ENCODE data around the gene DENND2A.
"Not testable (repeated sequence)": the region's sequence is repeated elsewhere in the genome, so short reads cannot be mapped to it uniquely, and the experiment has no call there.

Gene DENND2A

DNA sequence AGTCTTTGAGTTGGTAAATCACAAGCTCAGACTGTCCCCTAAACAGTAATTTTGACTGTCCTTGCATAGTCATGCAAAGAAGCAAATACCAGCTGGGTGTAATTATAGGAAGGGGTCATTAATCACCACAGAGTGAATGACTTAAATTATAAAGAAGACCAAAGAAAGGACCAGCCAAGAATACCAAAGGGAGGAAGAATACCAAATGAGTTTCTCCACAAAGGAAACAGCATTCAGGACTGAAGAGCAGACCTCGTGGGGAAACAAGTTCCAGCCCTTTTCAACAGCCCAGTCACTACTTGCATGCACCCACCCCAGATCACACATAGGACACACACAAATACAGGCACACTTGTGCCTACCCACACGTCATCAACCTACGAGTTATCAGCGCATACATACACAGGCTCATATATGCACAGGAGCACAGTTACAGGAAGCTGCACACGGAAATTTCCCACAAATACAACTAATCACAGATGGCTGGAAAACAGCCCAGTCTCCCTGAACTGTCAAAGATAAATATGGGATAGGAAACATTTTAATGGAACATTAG lies 77.6 kb downstream of the DENND2A start:
- no peaks in the 10 kb centered on the region for H3K79me2 ChIP-seq (ENCODE audit: control insufficient read depth, insufficient read depth, low read length, unreplicated experiment)
- no peaks in the 10 kb centered on the region for H3K27me3 ChIP-seq (ENCODE audit: insufficient read depth, low read length)
- H3K36me3 ChIP-seq (ENCODE audit: insufficient read depth, low read length) = no peaks in the 10 kb centered on the region
- peaks cover 16% of the 10 kb centered on the region for H3K4me1 ChIP-seq (ENCODE audit: control insufficient read depth, insufficient read depth, low read length, unreplicated experiment)
- no peak overlapping the region for H3K4me3 ChIP-seq (ENCODE audit: low read depth, low read length)
- no peak overlapping the region for H2AFZ ChIP-seq (ENCODE audit: low read length, unreplicated experiment)
- no peak overlapping the region for H3K27ac ChIP-seq (ENCODE audit: low read depth, low read length)

DNA sequence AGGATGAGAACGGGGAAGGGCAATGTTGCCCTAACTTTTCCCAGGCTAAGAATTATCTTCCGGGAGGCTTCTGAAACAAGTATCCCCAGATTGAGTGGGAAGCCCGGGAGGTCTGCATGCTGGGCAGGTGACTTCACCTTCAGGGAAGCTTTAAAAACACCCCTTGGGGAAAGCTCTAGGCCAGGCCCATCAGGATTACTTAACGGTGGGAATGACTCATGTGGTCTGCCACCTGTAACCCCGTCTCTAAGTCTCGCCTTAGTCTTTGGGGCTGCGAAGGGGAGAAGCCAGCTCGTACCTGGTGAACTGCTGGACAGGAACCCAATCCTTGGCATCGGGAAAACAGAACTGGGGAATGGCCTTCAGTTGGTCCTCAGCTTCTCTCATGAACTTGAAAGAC lies 81.2 kb downstream of the DENND2A start:
- Histone ChIP-seq H3K27me3 (ENCODE audit: insufficient read depth, low read length) (no peaks in the 10 kb centered on the region), H3K27ac (ENCODE audit: low read depth, low read length) (no peak overlapping the region), H3K36me3 (ENCODE audit: insufficient read depth, low read length) (no peaks in the 10 kb centered on the region), H3K4me3 (ENCODE audit: low read depth, low read length) (no peak overlapping the region), H2AFZ (ENCODE audit: low read length, unreplicated experiment) (no peak overlapping the region), H3K4me1 (ENCODE audit: control insufficient read depth, insufficient read depth, low read length, unreplicated experiment) (no peaks in the 10 kb centered on the region), H3K79me2 (ENCODE audit: control insufficient read depth, insufficient read depth, low read length, unreplicated experiment) (no peaks in the 10 kb centered on the region)

DNA sequence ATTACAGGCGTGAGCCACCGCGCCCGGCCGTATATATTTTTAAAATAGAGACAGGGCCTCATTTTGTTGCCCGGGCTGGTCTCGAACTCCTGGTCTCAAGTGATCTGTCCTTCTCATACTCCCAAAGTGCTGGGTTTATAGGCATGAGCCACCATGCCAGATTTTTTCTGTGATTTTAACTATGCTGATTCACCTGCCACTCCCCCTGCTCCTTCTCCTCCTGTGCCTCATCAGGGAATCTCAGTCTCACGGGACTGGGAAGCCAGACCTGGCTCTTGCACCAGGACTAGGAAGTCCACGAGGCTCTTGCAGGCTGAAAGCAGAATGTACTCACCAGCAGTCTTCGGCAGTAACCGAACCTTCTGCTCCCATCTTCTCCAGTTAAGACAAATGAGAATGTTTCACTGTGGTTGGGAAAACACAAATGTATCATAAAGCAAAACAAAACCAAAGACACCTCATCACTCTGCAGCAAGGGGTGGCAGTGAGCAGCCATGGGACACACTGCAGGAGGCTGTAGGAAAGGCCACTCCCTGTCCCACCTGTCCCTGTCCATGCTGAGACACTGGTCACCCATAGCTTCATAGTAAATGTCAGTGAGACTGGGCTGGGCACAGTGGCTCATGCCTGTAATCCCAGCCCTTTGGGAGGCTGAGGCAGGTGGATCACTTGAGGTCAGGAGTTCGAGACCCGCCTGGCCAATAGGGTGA lies 82.6 kb downstream of the DENND2A start:
- H3K27me3 ChIP-seq (ENCODE audit: insufficient read depth, low read length) = no peaks in the 10 kb centered on the region
- no peak overlapping the region for H3K4me3 ChIP-seq (ENCODE audit: low read depth, low read length)
- no peak overlapping the region for H3K27ac ChIP-seq (ENCODE audit: low read depth, low read length)
- H2AFZ ChIP-seq (ENCODE audit: low read length, unreplicated experiment) = no peak overlapping the region
- H3K79me2 ChIP-seq (ENCODE audit: control insufficient read depth, insufficient read depth, low read length, unreplicated experiment) = no peaks in the 10 kb centered on the region
- H3K4me1 ChIP-seq (ENCODE audit: control insufficient read depth, insufficient read depth, low read length, unreplicated experiment) = no peaks in the 10 kb centered on the region
- H3K36me3 ChIP-seq (ENCODE audit: insufficient read depth, low read length) = no peaks in the 10 kb centered on the region

DNA sequence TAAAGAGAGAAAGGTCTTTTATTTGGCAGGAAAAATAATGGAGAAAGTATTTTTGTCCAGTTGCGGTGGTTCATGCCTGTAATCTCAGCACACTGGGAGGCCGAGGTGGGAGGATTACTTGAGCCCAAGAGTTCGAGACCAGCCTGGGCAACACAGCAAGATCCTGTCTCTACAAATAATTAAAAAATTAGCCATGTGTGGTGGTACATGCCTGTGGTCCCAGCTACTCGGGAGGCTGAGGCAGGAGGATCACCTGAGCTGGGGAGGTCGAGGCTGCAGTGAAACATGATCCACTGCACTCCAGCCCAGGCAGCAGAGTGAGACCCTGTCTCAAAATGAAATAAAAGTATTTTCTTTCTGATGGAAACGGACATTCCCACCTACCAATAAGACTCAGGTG lies 83.5 kb downstream of the DENND2A start:
- H3K27me3 ChIP-seq (ENCODE audit: insufficient read depth, low read length) = no peaks in the 10 kb centered on the region
- H3K4me1 ChIP-seq (ENCODE audit: control insufficient read depth, insufficient read depth, low read length, unreplicated experiment) = no peaks in the 10 kb centered on the region
- H2AFZ ChIP-seq (ENCODE audit: low read length, unreplicated experiment) = no peak overlapping the region
- H3K4me3 ChIP-seq (ENCODE audit: low read depth, low read length) = no peak overlapping the region
- no peak overlapping the region for H3K27ac ChIP-seq (ENCODE audit: low read depth, low read length)
- no peaks in the 10 kb centered on the region for H3K79me2 ChIP-seq (ENCODE audit: control insufficient read depth, insufficient read depth, low read length, unreplicated experiment)
- no peaks in the 10 kb centered on the region for H3K36me3 ChIP-seq (ENCODE audit: insufficient read depth, low read length)

DNA sequence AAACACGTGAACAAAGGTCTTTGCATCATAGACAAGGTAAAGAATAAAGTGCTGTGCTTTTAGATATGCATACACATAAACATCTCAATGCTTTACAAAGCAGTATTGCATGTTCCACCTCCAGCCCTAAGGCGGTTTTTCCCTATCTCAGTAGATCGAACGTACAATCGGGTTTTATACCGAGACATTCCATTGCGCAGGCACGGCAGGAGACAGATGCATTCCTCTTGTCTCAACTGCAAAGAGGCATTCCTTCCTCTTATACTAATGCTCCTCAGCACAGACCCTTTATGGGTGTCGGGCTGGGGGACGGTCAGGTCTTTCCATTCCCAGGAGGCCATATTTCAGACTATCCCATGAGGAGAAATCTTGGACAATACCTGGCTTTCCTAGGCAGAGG lies 87.4 kb downstream of the DENND2A start:
- H3K27ac ChIP-seq (ENCODE audit: low read depth, low read length); H3K4me3 ChIP-seq (ENCODE audit: low read depth, low read length); H3K4me1 ChIP-seq (ENCODE audit: control insufficient read depth, insufficient read depth, low read length, unreplicated experiment); H3K79me2 ChIP-seq (ENCODE audit: control insufficient read depth, insufficient read depth, low read length, unreplicated experiment); H2AFZ ChIP-seq (ENCODE audit: low read length, unreplicated experiment); H3K27me3 ChIP-seq (ENCODE audit: insufficient read depth, low read length); H3K36me3 ChIP-seq (ENCODE audit: insufficient read depth, low read length): not testable (repeated sequence)

DNA sequence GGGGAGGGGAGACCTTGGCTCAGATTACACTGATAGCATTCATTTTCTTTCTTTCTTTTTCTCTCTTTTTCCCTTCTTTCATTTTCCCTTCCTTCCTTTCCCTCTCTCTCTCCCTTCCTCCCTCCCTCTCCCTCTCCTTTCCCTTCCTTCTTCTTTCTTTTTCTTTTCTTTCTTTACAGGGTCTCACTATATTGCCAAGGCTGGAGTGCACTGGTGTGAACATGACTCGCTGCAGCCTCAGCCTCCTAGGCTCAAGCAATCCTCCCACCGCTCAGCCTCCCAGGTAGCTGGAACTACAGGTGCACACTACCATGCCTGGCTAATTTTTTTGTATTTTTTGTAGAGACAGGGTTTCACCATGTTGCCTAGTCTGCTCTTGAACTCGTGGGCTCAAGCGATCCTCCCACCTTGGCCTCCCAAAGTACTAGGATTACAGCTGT lies 88.4 kb downstream of the DENND2A start:
- H3K27me3 ChIP-seq (ENCODE audit: insufficient read depth, low read length) = no peaks in the 10 kb centered on the region
- no peaks in the 10 kb centered on the region for H3K36me3 ChIP-seq (ENCODE audit: insufficient read depth, low read length)
- no peaks in the 10 kb centered on the region for H3K4me1 ChIP-seq (ENCODE audit: control insufficient read depth, insufficient read depth, low read length, unreplicated experiment)
- no peak overlapping the region for H3K27ac ChIP-seq (ENCODE audit: low read depth, low read length)
- H3K79me2 ChIP-seq (ENCODE audit: control insufficient read depth, insufficient read depth, low read length, unreplicated experiment) = no peaks in the 10 kb centered on the region
- H3K4me3 ChIP-seq (ENCODE audit: low read depth, low read length) = no peak overlapping the region
- no peak overlapping the region for H2AFZ ChIP-seq (ENCODE audit: low read length, unreplicated experiment)

DNA sequence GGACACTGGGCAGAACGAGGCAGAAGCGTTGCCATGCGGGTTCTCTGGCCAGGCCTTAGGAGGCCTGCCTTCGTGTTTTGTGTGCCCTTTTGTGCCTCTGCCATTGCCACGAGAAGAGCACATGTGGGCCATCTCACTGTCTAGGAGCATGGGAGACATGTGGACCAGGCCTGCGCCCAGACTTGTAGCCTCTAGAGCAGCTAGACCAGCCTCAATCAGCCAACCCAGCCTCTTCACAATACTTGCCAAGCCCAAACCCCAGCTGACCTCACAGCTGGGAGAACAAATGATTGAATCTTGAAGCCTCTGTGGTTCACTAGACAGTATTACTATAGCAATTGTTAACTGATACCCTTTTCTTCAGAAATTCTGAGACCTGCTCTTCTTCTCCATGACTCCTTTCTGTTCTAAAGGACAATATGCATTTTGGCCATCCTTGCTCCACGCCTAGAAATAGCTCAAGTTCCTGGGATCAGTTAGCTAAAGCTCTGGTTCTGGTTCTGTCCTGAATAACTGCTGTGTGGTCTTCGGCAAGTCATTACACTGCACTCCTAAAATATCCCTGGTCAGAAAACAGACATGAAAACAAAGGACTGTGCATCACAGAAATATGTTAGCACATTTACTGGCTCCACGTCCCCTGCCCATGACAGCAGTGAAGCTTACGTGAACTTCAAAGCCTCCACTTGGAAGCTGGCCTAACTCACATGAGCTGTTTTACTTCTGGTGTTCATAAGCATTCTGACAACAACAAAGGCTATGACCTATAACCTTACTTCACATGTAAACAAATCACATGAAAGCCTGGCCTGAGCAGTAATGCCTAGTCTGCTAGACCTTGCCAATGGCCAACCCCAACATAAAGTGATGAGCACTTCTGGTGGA lies 89.0 kb downstream of the DENND2A start:
- H2AFZ ChIP-seq (ENCODE audit: low read length, unreplicated experiment) = no peak overlapping the region
- no peaks in the 10 kb centered on the region for H3K27me3 ChIP-seq (ENCODE audit: insufficient read depth, low read length)
- no peak overlapping the region for H3K4me3 ChIP-seq (ENCODE audit: low read depth, low read length)
- H3K36me3 ChIP-seq (ENCODE audit: insufficient read depth, low read length) = no peaks in the 10 kb centered on the region
- no peak overlapping the region for H3K27ac ChIP-seq (ENCODE audit: low read depth, low read length)
- no peaks in the 10 kb centered on the region for H3K79me2 ChIP-seq (ENCODE audit: control insufficient read depth, insufficient read depth, low read length, unreplicated experiment)
- no peaks in the 10 kb centered on the region for H3K4me1 ChIP-seq (ENCODE audit: control insufficient read depth, insufficient read depth, low read length, unreplicated experiment)

DNA sequence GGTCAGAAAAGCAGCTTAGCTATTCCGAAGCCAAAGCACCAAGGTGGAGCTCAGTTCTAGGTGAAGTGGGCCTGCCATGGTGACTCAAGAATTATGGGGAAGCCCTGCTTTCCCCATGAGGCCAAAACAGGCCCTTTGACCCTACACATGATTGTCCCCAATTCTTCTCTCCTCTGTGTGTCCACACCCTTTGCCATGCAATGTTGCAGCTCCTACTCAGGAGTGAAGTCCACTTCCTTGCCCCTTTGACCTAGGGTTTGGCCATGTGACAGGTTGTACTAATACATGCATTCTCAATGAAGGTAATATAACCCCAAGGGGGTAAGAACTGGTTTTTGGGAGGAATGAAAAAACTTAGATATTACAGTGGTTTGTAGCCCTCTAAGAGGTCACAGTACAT lies 93.7 kb downstream of the DENND2A start:
- no peak overlapping the region for H3K4me3 ChIP-seq (ENCODE audit: low read depth, low read length)
- no peak overlapping the region for H2AFZ ChIP-seq (ENCODE audit: low read length, unreplicated experiment)
- H3K36me3 ChIP-seq (ENCODE audit: insufficient read depth, low read length) = no peaks in the 10 kb centered on the region
- H3K4me1 ChIP-seq (ENCODE audit: control insufficient read depth, insufficient read depth, low read length, unreplicated experiment) = peaks cover 4% of the 10 kb centered on the region
- H3K79me2 ChIP-seq (ENCODE audit: control insufficient read depth, insufficient read depth, low read length, unreplicated experiment) = no peaks in the 10 kb centered on the region
- H3K27me3 ChIP-seq (ENCODE audit: insufficient read depth, low read length) = no peaks in the 10 kb centered on the region
- no peak overlapping the region for H3K27ac ChIP-seq (ENCODE audit: low read depth, low read length)

DNA sequence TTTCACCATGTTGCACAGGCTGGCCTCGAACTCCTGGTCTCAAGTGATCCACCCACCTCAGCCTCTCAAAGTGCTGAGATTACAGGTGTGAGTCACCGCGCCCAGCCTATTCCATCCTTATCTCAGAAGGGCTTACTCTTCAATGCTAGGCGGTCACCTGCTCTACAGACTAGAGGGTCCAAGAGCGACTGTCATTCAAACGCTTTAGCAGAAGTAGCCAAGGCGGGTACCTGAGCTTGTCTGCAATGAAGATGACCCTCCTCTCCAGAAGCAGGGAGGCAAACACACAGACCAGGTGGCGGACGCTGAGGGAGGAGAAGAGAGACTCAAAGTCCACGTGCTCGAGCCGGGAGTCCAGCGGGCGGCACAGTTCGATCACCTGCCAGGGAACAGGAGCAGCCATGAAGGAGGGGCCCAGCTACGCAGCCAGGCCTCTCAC lies 96.2 kb downstream of the DENND2A start:
- Histone ChIP-seq H3K27me3 (ENCODE audit: insufficient read depth, low read length) (no peaks in the 10 kb centered on the region), H2AFZ (ENCODE audit: low read length, unreplicated experiment) (no peak overlapping the region), H3K4me3 (ENCODE audit: low read depth, low read length) (no peak overlapping the region), H3K36me3 (ENCODE audit: insufficient read depth, low read length) (no peaks in the 10 kb centered on the region), H3K79me2 (ENCODE audit: control insufficient read depth, insufficient read depth, low read length, unreplicated experiment) (no peaks in the 10 kb centered on the region), H3K4me1 (ENCODE audit: control insufficient read depth, insufficient read depth, low read length, unreplicated experiment) (peaks cover 13% of the 10 kb centered on the region), H3K27ac (ENCODE audit: low read depth, low read length) (no peak overlapping the region)

DNA sequence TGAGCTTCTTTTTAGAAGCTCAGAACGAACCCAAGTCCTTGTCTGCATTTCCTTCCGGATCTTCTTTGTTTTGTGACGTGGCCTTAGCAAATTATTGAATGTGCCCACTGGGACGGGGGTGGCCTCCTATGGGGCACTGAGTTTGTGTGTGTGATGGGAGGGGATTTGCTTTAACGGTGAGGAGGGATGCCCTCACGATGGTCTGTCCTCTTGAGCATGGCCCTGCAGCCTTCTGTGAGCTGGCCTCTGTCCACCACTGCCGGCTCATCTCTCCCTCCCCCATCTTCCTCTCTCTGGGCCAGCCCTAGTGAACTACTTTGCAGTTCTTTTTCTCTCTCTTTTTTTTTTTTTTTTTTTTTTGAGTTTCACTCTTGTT lies 98.4 kb downstream of the DENND2A start:
- Histone ChIP-seq H3K4me3 (ENCODE audit: low read depth, low read length) (peak overlapping the region; percentile 54), H2AFZ (ENCODE audit: low read length, unreplicated experiment) (peak overlapping the region; percentile 17)

More for the DNA sequence above, 98.4 kb downstream of the DENND2A start:
- H3K79me2 ChIP-seq (ENCODE audit: control insufficient read depth, insufficient read depth, low read length, unreplicated experiment) = no peaks in the 10 kb centered on the region
- peaks cover 13% of the 10 kb centered on the region for H3K4me1 ChIP-seq (ENCODE audit: control insufficient read depth, insufficient read depth, low read length, unreplicated experiment)
- H3K27ac ChIP-seq (ENCODE audit: low read depth, low read length) = peak overlapping the region; percentile 65
- H3K36me3 ChIP-seq (ENCODE audit: insufficient read depth, low read length) = no peaks in the 10 kb centered on the region
- H3K27me3 ChIP-seq (ENCODE audit: insufficient read depth, low read length) = no peaks in the 10 kb centered on the region
